ENCODE measurements around the gene CPD.

DNA sequence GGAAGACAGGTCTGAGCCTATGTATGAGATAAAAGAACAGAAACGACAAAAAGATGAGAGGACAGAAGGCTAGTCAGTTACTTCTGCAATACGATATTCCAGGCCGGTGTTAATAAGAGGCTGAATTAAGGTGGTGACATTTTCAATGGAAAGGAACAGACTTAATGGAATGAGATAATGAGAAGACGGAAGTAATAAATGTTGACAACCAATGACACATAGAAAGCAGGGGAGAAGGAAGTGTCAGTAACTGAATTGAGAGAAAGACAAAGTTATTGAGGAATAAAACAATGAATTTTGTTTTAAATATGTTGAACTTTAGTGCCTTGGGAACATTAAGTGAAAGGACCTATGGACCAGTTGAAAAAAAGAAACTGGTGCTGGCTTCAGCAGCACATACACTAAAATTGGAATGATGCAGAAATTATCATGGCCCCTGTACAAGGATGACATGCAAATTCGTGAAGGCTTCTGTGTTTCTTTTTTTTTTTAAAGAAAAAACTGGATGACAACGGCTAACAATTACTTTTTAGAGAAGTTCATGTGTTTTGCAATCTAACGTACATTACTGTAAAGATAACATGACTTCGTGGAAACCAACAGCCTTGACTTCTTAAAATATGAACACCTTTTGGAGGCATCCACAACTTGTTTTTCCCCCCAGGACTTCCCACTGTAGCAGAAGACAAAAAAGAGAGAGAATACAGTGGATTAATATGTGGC, 18.5 kb upstream of the CPD start:
- no peak for TF ChIP-seq POLR2A (IDR thresholded peaks at IDR 0.05; ENCODE audit: low read depth, low read length)
- TF ChIP-seq TAF1 (IDR thresholded peaks at IDR 0.05; ENCODE audit: borderline replicate concordance, low read depth, low read length), result no peak
